ENCODE measurements around the gene NEDD4L.
"Not testable (repeated sequence)": the region's sequence is repeated elsewhere in the genome, so short reads cannot be mapped to it uniquely, and the experiment has no call there.

The NEDD4L gene

GRCh38 chr18:58252166-58252565, 208.1 kb downstream of the NEDD4L start:
- no peak overlapping the region for H3K4me3 Mint-ChIP-seq
- H3K27ac Mint-ChIP-seq, result no peak overlapping the region
- no peak for DNase-seq (ENCODE audit: low spot score)
- peaks cover 4% of the 10 kb centered on the region for H3K27me3 Mint-ChIP-seq (ENCODE audit: low read depth)
- no peaks in the 10 kb centered on the region for H3K4me1 Mint-ChIP-seq (ENCODE audit: low read depth)
- no peaks in the 10 kb centered on the region for H3K36me3 Mint-ChIP-seq (ENCODE audit: low read depth)
- no peaks in the 10 kb centered on the region for H3K9me3 Mint-ChIP-seq

DNA sequence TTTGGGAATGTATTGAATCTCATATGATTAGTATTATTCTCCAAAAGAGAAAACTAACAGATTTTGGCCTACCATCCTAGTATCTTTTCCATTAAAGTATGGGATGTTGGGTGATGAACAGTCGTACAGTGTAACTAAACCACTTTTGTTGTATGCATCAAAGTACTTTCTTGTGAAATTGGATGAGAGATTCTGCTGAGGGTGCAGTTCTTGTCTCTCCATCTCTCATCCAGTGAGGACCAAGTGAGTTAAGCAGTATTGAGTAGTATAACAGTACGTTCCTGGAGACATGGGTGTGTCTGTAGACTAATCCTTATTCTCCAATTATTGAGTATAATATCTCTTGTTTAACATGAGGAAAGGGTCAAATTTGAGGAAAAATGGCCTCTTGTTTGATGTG, 209.3 kb downstream of the NEDD4L start:
- no peak for DNase-seq (ENCODE audit: low spot score)
- Mint-ChIP-seq H3K36me3 (ENCODE audit: low read depth) (no peaks in the 10 kb centered on the region), H3K27me3 (ENCODE audit: low read depth) (peaks cover 4% of the 10 kb centered on the region), H3K4me1 (ENCODE audit: low read depth) (no peaks in the 10 kb centered on the region), H3K9me3 (no peaks in the 10 kb centered on the region), H3K4me3 (no peak overlapping the region), H3K27ac (no peak overlapping the region)

DNA sequence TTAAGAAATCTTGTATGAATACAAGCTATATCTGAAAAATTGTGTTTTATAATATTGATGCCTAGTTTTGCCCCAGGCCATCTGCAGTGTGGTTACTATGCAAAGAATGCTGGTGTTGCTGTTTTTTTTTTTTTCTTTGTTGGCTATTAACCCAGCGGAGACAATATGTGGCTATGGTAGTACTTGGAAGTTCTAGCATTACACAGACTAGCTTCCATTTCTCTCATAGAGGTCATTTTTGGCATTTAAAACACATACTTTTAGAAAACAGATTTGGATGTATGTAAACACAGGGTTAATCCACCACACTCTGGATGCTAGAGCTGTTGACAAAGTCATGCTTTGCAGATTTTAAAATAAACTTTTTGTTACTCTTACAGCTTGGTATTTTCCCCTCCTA, 209.8 kb downstream of the NEDD4L start:
- Mint-ChIP-seq H3K36me3 (ENCODE audit: low read depth) (no peaks in the 10 kb centered on the region), H3K27me3 (ENCODE audit: low read depth) (peaks cover 4% of the 10 kb centered on the region), H3K4me1 (ENCODE audit: low read depth) (no peaks in the 10 kb centered on the region), H3K9me3 (no peaks in the 10 kb centered on the region), H3K4me3 (no peak overlapping the region), H3K27ac (no peak overlapping the region)
- no peak for DNase-seq (ENCODE audit: low spot score)

DNA sequence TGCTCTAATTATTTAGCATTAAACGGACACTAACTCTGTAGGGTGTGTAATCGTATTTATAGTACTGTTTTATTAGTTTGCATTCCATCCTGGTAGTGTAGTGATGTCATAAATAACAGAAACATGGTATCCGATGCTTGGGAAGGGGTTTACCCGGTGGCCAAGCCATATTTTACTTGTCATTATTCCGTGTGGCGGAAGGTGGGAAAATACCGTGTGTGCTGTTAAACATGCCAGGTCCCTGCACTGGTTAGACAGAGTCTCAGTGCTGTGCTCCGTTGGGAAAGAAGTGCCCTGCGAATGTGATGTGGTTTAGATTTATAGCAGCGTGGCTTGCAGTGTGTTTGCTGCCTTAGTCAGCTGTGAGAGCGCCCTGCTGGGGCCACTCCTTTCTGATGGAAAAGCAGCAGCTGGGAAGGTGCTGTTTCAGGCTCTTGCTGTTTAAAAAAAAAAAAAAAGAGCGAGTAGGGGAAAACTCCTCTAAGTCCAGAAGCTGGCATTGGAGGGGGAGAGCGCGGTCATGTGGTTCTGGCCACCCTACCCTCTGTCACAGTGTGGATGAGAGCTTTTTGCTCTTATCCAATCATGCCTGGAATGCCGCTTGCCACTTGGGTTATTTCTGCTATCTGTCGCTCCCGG, 211.0 kb downstream of the NEDD4L start:
- DNase-seq (ENCODE audit: low spot score), result no peak
- H3K4me1 Mint-ChIP-seq (ENCODE audit: low read depth), result no peaks in the 10 kb centered on the region
- H3K4me3 Mint-ChIP-seq, result no peak overlapping the region
- peaks cover under 1% of the 10 kb centered on the region for H3K27me3 Mint-ChIP-seq (ENCODE audit: low read depth)
- no peaks in the 10 kb centered on the region for H3K36me3 Mint-ChIP-seq (ENCODE audit: low read depth)
- no peak overlapping the region for H3K27ac Mint-ChIP-seq
- H3K9me3 Mint-ChIP-seq, result no peaks in the 10 kb centered on the region

DNA sequence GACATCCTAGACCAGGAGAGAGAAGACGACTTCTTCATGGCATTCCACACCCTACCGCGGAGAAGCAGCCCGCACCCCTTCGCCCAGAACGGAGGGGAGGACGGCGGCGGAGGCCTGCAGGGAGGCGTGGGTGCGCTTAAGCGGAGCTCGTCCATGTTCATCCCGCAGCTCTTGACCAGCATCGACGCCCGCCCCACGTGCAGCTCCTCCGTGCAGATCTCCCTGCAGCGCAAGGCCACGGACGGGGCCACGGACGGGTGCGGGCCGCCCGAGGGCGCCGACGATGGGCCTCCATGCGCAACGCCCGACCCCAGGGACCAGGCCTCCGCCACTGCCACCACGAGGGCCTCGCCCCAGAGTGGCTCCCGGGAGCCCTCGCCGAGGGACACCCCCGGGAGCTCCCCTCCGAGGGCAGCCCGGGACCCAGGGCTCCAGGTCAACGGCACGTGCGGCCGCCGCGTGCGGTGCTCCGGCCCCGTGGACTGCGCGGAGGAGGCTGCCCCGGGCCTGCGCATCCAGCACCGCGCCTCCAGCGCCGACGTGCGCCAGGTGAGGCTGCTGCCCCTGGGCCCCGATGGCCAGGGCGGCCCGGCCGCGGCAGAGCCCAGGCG, 211.8 kb downstream of the NEDD4L start:
- no peak for DNase-seq (ENCODE audit: low spot score)
- no peaks in the 10 kb centered on the region for H3K27me3 Mint-ChIP-seq (ENCODE audit: low read depth)

GRCh38 chr18:58256316-58257080, 212.5 kb downstream of the NEDD4L start:
- no peak overlapping the region for H3K4me3 Mint-ChIP-seq
- H3K4me1 Mint-ChIP-seq (ENCODE audit: low read depth), result no peaks in the 10 kb centered on the region
- H3K27ac Mint-ChIP-seq, result no peak overlapping the region
- H3K36me3 Mint-ChIP-seq (ENCODE audit: low read depth), result no peaks in the 10 kb centered on the region
- no peaks in the 10 kb centered on the region for H3K9me3 Mint-ChIP-seq
- no peak for DNase-seq (ENCODE audit: low spot score)
- no peaks in the 10 kb centered on the region for H3K27me3 Mint-ChIP-seq (ENCODE audit: low read depth)

More for the DNA sequence above, 211.8 kb downstream of the NEDD4L start:
- H3K9me3 Mint-ChIP-seq, result no peaks in the 10 kb centered on the region
- no peak overlapping the region for H3K27ac Mint-ChIP-seq
- H3K36me3 Mint-ChIP-seq (ENCODE audit: low read depth), result no peaks in the 10 kb centered on the region
- H3K4me1 Mint-ChIP-seq (ENCODE audit: low read depth), result no peaks in the 10 kb centered on the region
- no peak overlapping the region for H3K4me3 Mint-ChIP-seq

DNA sequence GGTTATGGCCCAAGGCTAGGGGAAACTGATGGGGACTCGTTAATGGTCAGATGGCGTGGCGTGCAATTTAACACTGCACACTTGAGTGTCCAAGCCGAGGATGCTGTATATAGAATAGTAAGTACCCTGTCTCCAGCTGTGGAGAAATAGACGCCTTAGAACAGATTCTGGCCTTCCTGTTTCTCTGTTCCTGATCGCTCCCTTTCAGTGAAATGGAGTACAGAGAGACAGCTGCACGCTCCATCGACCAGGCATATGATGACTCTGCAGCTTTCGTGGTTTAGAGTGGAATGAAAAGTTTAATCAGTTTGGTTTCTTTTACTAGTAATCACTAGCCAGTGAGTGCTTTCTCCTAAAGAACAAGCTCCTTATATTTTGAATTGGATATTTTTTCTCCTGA, 213.4 kb downstream of the NEDD4L start:
- no peaks in the 10 kb centered on the region for H3K36me3 Mint-ChIP-seq (ENCODE audit: low read depth)
- no peak for DNase-seq (ENCODE audit: low spot score)
- H3K4me1 Mint-ChIP-seq (ENCODE audit: low read depth), result no peaks in the 10 kb centered on the region
- no peak overlapping the region for H3K27ac Mint-ChIP-seq
- no peaks in the 10 kb centered on the region for H3K9me3 Mint-ChIP-seq
- no peak overlapping the region for H3K4me3 Mint-ChIP-seq
- H3K27me3 Mint-ChIP-seq (ENCODE audit: low read depth), result no peaks in the 10 kb centered on the region

- Mint-ChIP-seq H3K27me3 (ENCODE audit: low read depth) (no peaks in the 10 kb centered on the region), H3K4me3 (no peak overlapping the region), H3K4me1 (ENCODE audit: low read depth) (peaks cover 1% of the 10 kb centered on the region), H3K9me3 (no peaks in the 10 kb centered on the region), H3K36me3 (ENCODE audit: low read depth) (no peaks in the 10 kb centered on the region), H3K27ac (no peak overlapping the region)
- no peak for DNase-seq (ENCODE audit: low spot score)
Measured at GRCh38 chr18:58258692-58259342, 214.8 kb downstream of the NEDD4L start.

- Mint-ChIP-seq H3K27me3 (ENCODE audit: low read depth) (no peaks in the 10 kb centered on the region), H3K4me1 (ENCODE audit: low read depth) (peaks cover 1% of the 10 kb centered on the region), H3K4me3 (no peak overlapping the region), H3K36me3 (ENCODE audit: low read depth) (no peaks in the 10 kb centered on the region), H3K9me3 (no peaks in the 10 kb centered on the region), H3K27ac (no peak overlapping the region)
- no peak for DNase-seq (ENCODE audit: low spot score)
Measured at GRCh38 chr18:58263055-58263957, 219.3 kb downstream of the NEDD4L start.

GRCh38 chr18:58264075-58264474, 220.0 kb downstream of the NEDD4L start:
- Mint-ChIP-seq H3K36me3 (ENCODE audit: low read depth) (no peaks in the 10 kb centered on the region), H3K9me3 (no peaks in the 10 kb centered on the region), H3K27ac (no peak overlapping the region), H3K27me3 (ENCODE audit: low read depth) (no peaks in the 10 kb centered on the region), H3K4me3 (no peak overlapping the region), H3K4me1 (ENCODE audit: low read depth) (peaks cover 1% of the 10 kb centered on the region)
- no peak for DNase-seq (ENCODE audit: low spot score)

DNA sequence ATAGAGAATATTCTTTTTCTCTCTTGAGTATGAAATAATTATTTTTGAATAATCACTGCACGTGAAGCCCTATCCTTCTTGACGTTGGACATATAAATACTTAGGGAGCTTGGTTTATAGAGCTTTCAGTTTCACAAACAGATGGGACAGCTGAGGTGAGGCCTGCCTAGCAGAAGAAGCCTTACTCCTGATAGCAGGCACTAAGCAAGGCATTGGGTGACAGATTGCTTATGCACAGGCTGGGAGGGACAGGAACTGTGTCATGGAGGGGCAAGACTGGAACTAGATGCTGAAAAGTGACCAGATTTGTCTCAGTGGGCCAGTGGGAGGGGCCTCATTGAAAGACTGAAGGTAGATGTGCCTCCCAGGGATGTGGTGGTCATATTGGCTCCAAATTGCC, 220.8 kb downstream of the NEDD4L start:
- no peak for DNase-seq (ENCODE audit: low spot score)
- Mint-ChIP-seq H3K36me3 (ENCODE audit: low read depth) (no peaks in the 10 kb centered on the region), H3K27me3 (ENCODE audit: low read depth) (no peaks in the 10 kb centered on the region), H3K27ac (no peak overlapping the region), H3K4me1 (ENCODE audit: low read depth) (peaks cover 1% of the 10 kb centered on the region), H3K4me3 (no peak overlapping the region), H3K9me3 (no peaks in the 10 kb centered on the region)

DNA sequence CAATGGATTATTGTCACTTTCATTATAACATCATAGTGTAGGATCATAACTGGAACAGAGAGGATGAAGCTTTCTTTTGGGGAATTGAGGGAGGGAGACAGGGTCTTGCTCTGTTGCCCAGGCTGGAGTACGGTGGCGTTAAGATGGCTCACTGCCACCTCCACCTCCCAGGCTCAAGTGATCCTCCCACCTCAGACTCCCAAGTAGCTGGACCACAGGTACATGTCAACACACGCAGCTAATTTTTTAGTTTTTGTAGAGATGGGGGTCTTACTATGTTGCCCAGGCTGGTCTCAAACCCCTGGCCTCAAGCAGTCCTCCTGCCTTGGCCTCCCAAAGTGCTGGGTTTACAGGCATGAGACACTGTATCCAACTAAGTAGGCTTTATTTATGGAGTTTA, 221.5 kb downstream of the NEDD4L start:
- not testable (repeated sequence) for H3K9me3 Mint-ChIP-seq; H3K36me3 Mint-ChIP-seq (ENCODE audit: low read depth); H3K4me3 Mint-ChIP-seq; H3K4me1 Mint-ChIP-seq (ENCODE audit: low read depth); H3K27ac Mint-ChIP-seq; DNase-seq (ENCODE audit: low spot score); H3K27me3 Mint-ChIP-seq (ENCODE audit: low read depth)

DNA sequence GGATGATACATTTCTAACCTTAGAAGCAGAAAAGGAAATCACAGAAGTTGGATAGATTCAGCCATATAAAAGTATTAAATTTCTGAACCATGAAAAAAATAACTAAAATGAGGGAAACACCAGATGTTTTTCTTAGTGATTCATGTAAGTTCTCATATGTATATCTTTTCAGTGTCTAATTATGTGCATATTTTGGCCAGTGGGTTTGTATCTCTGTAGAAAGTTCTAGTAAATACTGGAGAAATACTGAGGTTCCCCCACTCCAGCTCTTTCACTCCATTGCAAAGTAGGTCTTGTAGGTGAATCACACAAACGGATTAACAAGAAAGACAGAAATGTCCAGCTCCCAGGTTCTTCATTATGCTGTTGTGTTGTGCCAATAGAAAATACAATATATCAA, 222.3 kb downstream of the NEDD4L start:
- no peak overlapping the region for H3K4me3 Mint-ChIP-seq
- no peaks in the 10 kb centered on the region for H3K9me3 Mint-ChIP-seq
- peaks cover 5% of the 10 kb centered on the region for H3K27me3 Mint-ChIP-seq (ENCODE audit: low read depth)
- H3K4me1 Mint-ChIP-seq (ENCODE audit: low read depth), result peaks cover 1% of the 10 kb centered on the region
- no peak overlapping the region for H3K27ac Mint-ChIP-seq
- no peaks in the 10 kb centered on the region for H3K36me3 Mint-ChIP-seq (ENCODE audit: low read depth)
- DNase-seq (ENCODE audit: low spot score), result no peak
